Measurements from ENCODE around the gene HMX3.

HMX3 gene

GRCh38 chr10:123134915-123135414 is 805 bp upstream of the HMX3 start:
- DNase-seq, result no peak

- DNase-seq, result no peak
Measured at GRCh38 chr10:123136221-123136805, 543 bp downstream of the HMX3 start.

- no peak for DNase-seq
Measured at GRCh38 chr10:123136806-123137642, 1.3 kb downstream of the HMX3 start.

GRCh38 chr10:123139165-123139520 is 3.4 kb downstream of the HMX3 start:
- no peak for DNase-seq

GRCh38 chr10:123139521-123140163 is 3.9 kb downstream of the HMX3 start:
- no peak for DNase-seq

GRCh38 chr10:123140164-123140982 is 4.6 kb downstream of the HMX3 start:
- DNase-seq, result no peak

GRCh38 chr10:123140983-123141390 is 5.2 kb downstream of the HMX3 start:
- DNase-seq, result no peak

GRCh38 chr10:123141791-123142700 is 6.3 kb downstream of the HMX3 start:
- no peak for DNase-seq

- DNase-seq, result no peak
Measured at GRCh38 chr10:123142701-123143161, 7.0 kb downstream of the HMX3 start.

GRCh38 chr10:123143162-123143824 is 7.5 kb downstream of the HMX3 start:
- no peak for DNase-seq

- no peak for DNase-seq
Measured at GRCh38 chr10:123143825-123144168, 8.0 kb downstream of the HMX3 start.

- DNase-seq, result no peak
Measured at GRCh38 chr10:123144697-123145541, 9.1 kb downstream of the HMX3 start.

- no peak for DNase-seq
Measured at GRCh38 chr10:123145542-123146012, 9.8 kb downstream of the HMX3 start.

- DNase-seq, result no peak
Measured at GRCh38 chr10:123146013-123146893, 10.5 kb downstream of the HMX3 start.

GRCh38 chr10:123146894-123147634 is 11.3 kb downstream of the HMX3 start:
- no peak for DNase-seq

- DNase-seq, result no peak
Measured at GRCh38 chr10:123147635-123148413, 12.1 kb downstream of the HMX3 start, which contains the start of gene HMX2. Gene HMX2, plus strand, starts transcription at chr10:123148136. Its CDS starts 243 bp downstream, at chr10:123148379.

GRCh38 chr10:123148414-123149161 is 12.8 kb downstream of the HMX3 start:
- DNase-seq, result no peak
